GM21381 (cell line): ENCODE measurements around the gene ARHGAP31.

Source experiments
- ATAC-seq: cut with Tn5 transposase; IDR thresholded peaks from one replicate; pipeline ENCODE4 v1.9.1; 2021; ENCODE audit warnings: mild to moderate bottlenecking, moderate library complexity; ENCODE audit not compliant: unreplicated experiment

Gene ARHGAP31

GRCh38 chr3:119427669-119428068, 133.5 kb downstream of the ARHGAP31 start:
- ATAC-seq: no peak

- no peak for ATAC-seq
Observed at GRCh38 chr3:119428538-119428937, 134.4 kb downstream of the ARHGAP31 start.

GRCh38 chr3:119433613-119434325, 139.6 kb downstream of the ARHGAP31 start:
- ATAC-seq: no peak

- ATAC-seq: no peak
Observed at GRCh38 chr3:119434703-119435102, 140.5 kb downstream of the ARHGAP31 start.

- ATAC-seq: no peak
Observed at GRCh38 chr3:119436977-119437376, 142.8 kb downstream of the ARHGAP31 start.

- ATAC-seq: no peak
Observed at GRCh38 chr3:119437691-119438258, 143.6 kb downstream of the ARHGAP31 start.

GRCh38 chr3:119443179-119443578, 149.0 kb downstream of the ARHGAP31 start:
- ATAC-seq: no peak

GRCh38 chr3:119444590-119444989, 150.4 kb downstream of the ARHGAP31 start:
- no peak for ATAC-seq

GRCh38 chr3:119453822-119454221, 159.6 kb downstream of the ARHGAP31 start:
- no peak for ATAC-seq

GRCh38 chr3:119456469-119456868, 162.3 kb downstream of the ARHGAP31 start:
- ATAC-seq: no peak

GRCh38 chr3:119457246-119457645, 163.1 kb downstream of the ARHGAP31 start:
- ATAC-seq: no peak

- ATAC-seq: peak; percentile 92
Observed at GRCh38 chr3:119463171-119464169, 169.3 kb downstream of the ARHGAP31 start, which contains the start of gene TMEM39A. TSS of gene TMEM39A (minus strand) at chr3:119463615. CDS start at chr3:119462074, 1,541 bp downstream.

GRCh38 chr3:119468041-119468440, 173.9 kb downstream of the ARHGAP31 start:
- no peak for ATAC-seq

GRCh38 chr3:119469418-119470189, 175.4 kb downstream of the ARHGAP31 start:
- peak; percentile 5 for ATAC-seq
